Fibroblast of pulmonary artery (primary cell): ENCODE data around the gene C1QTNF8.

Experiments used
- DNase-seq: peaks from one replicate; pipeline ENCODE4 v3.0.0-alpha.2; 2010; ENCODE audit warnings: low read depth
- H3K4me3 ChIP-seq: replicated peaks from 2 replicates; pipeline ENCODE4 v1.5.1; 2011; ENCODE audit warnings: low read depth, mild to moderate bottlenecking, control low read depth, low read length, moderate library complexity
- TF ChIP-seq, protein P1 (sequence below): IDR thresholded peaks from 2 replicates; pipeline ENCODE4 v1.5.1; 2011; ENCODE audit warnings: mild to moderate bottlenecking, control low read depth, low read length, inconsistent platforms; ENCODE audit errors: missing control alignments

C1QTNF8 gene

GRCh38 chr16:1058216-1058615, 37.8 kb downstream of the C1QTNF8 start:
- DNase-seq, result no peak
- H3K4me3 ChIP-seq, result no peak overlapping the region
- TF ChIP-seq, protein P1, sequence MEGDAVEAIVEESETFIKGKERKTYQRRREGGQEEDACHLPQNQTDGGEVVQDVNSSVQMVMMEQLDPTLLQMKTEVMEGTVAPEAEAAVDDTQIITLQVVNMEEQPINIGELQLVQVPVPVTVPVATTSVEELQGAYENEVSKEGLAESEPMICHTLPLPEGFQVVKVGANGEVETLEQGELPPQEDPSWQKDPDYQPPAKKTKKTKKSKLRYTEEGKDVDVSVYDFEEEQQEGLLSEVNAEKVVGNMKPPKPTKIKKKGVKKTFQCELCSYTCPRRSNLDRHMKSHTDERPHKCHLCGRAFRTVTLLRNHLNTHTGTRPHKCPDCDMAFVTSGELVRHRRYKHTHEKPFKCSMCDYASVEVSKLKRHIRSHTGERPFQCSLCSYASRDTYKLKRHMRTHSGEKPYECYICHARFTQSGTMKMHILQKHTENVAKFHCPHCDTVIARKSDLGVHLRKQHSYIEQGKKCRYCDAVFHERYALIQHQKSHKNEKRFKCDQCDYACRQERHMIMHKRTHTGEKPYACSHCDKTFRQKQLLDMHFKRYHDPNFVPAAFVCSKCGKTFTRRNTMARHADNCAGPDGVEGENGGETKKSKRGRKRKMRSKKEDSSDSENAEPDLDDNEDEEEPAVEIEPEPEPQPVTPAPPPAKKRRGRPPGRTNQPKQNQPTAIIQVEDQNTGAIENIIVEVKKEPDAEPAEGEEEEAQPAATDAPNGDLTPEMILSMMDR, result no peak

- no peak overlapping the region for H3K4me3 ChIP-seq
- peak; percentile 19 for DNase-seq
- TF ChIP-seq, protein P1, result peak; percentile 59
Measured at GRCh38 chr16:1057252-1057932, 38.7 kb downstream of the C1QTNF8 start.

- DNase-seq, result no peak
- H3K4me3 ChIP-seq, result no peak overlapping the region
- TF ChIP-seq, protein P1, result no peak
Measured at GRCh38 chr16:1056196-1056595, 39.8 kb downstream of the C1QTNF8 start.

- no peak for DNase-seq
- no peak overlapping the region for H3K4me3 ChIP-seq
- TF ChIP-seq, protein P1, result no peak
Measured at GRCh38 chr16:1055557-1055924, 40.5 kb downstream of the C1QTNF8 start.

- DNase-seq, result peak; percentile 60
- TF ChIP-seq, protein P1, result peak; percentile 68
- no peak overlapping the region for H3K4me3 ChIP-seq
Measured at GRCh38 chr16:1054660-1055556, 41.1 kb downstream of the C1QTNF8 start.

DNA sequence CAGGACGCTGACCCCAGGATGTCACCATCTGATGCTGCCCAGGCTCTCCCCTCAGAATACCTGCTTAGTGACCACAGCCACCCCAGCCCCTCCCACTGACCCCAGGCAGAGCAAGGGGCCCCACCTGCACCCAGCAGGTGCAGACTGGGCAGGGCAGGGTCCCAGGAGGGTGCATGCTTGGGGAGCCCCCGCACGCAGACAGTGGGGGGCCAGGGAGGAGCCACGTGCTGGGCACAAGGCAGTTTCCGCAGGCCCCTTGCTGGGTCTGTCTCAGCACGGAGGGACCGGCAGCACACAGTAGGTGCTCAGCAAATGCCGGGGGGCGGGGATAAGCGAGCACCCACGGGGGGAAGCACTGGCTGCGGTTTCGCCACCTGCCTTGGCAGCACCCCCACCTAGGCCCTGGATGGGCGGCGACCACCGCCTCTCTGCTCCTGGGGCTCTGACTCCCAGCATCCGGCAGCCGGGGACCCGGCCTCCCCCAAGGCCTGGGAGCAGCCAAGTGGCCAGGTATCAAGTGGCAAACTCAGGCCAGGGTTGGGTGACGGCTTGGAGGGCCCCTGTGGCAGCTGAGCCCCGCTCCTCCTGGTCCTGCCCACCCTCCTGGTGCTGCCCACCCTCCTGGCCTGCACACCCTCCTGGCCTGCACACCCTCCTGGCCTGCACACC, 42.2 kb downstream of the C1QTNF8 start:
- no peak overlapping the region for H3K4me3 ChIP-seq
- TF ChIP-seq, protein P1, result no peak
- no peak for DNase-seq
